Right lobe of liver (tissue), 4 donors: ENCODE measurements around the gene LGR4.
"Not testable (repeated sequence)": the region's sequence is repeated elsewhere in the genome, so short reads cannot be mapped to it uniquely, and the experiment has no call there.

ENCODE experiments used
- POLR2A ChIP-seq: fragments of 450-650 bp; IDR thresholded peaks from one replicate; pipeline ENCODE4 v1.6.1; 2017; ENCODE audit warnings: antibody characterized with exemption, mild to moderate bottlenecking
- TF ChIP-seq, protein P1 (sequence below), 4 donors: fragments of 200-600 bp in 3 of 4; fragments of 450-650 bp in 1 of 4; IDR thresholded peaks; one replicate each; pipeline versions ENCODE4 v1.5.1 to v1.8.0; 2016 to 2022; ENCODE audit warnings: antibody characterized with exemption in 4 of 4, mild to moderate bottlenecking in 2 of 4
- donor health status: DM: no; HTN: no; CAD: no.
- donor health status: DM: no; HTN: no; CAD: no.
- donor health status: DM: no; HTN: yes; CAD: no.

DNA sequence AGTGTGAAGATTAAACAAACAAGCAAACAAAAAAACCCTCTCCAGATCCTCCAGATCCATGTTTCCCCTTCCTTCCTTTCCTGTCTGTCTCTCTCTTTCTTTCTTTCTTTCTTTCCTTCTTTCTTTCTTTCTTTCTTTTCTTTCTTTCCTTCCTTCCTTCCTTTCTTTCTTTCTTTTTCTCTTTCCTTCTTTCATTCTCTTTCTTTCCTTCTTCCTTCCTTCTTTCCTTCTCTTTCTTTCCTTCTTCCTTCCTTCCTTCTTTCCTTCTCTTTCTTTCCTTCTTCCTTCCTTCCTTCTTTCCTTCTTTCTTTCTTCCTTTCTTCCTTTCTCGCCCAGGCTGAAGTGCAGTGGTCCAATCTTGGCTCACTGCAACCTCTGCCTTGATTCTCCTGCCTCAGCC is 44.9 kb upstream of the LGR4 start:
- TF ChIP-seq, protein P1, sequence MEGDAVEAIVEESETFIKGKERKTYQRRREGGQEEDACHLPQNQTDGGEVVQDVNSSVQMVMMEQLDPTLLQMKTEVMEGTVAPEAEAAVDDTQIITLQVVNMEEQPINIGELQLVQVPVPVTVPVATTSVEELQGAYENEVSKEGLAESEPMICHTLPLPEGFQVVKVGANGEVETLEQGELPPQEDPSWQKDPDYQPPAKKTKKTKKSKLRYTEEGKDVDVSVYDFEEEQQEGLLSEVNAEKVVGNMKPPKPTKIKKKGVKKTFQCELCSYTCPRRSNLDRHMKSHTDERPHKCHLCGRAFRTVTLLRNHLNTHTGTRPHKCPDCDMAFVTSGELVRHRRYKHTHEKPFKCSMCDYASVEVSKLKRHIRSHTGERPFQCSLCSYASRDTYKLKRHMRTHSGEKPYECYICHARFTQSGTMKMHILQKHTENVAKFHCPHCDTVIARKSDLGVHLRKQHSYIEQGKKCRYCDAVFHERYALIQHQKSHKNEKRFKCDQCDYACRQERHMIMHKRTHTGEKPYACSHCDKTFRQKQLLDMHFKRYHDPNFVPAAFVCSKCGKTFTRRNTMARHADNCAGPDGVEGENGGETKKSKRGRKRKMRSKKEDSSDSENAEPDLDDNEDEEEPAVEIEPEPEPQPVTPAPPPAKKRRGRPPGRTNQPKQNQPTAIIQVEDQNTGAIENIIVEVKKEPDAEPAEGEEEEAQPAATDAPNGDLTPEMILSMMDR (IDR thresholded peaks at IDR 0.05) = not testable (repeated sequence)
- TF ChIP-seq POLR2A = not testable (repeated sequence)
